ENCODE measurements around the gene ZDHHC14. TPM values are rescaled to one million over a fixed set of nuclear protein-coding genes. Genes with fewer than 3 reads are reported as not detected.

The ZDHHC14 gene
- polyA plus RNA-seq, 2 of the 4 experiments (the other 2 are of a cell fraction) = 2.2 to 2.8 TPM

DNA sequence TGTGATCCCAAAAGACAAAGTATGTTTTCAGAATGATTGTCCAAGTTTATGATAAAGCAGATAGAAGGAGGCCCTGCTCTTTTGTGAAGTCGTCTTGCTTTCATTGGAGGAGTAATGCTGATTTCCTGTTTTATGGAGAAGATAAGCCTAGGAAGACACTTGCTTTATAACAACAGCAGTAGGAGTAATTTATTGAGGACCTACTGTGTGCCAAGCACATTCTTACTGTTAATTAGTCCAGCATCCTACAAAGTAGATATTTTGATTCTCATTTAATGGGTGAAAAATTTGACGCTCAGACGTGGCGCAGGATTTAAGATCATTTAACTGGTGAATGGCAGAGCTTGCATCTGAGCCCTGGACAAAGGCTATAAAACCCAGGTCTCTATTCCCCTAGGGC, 87.6 kb downstream of the ZDHHC14 start:
- Histone ChIP-seq H3K9me3 (no peaks in the 10 kb centered on the region), H3K4me1 (no peaks in the 10 kb centered on the region), H3K4me2 (no peak overlapping the region), H3K4me3 (no peak overlapping the region), H3K27ac (no peak overlapping the region)
- DNase-seq (ENCODE audit: low read depth in 1 of 2, low spot score in 1 of 2) = no peak
- no peak for ATAC-seq
- 90% methylated on average over 4 of the region's 4 CpGs for WGBS (ENCODE audit: missing lambda C conversion rate)
- ChIA-PET CTCF (interaction anchor here (1.2 kb wide), 1 partner anchor 8 kb away, joined by 3 read pairs; no protein-coding TSS in a partner anchor), POLR2A (no interaction called here)
- FAIRE-seq = no peak
- TF ChIP-seq CHD4 (IDR thresholded peaks at IDR 0.05; ENCODE audit: borderline replicate concordance) (no peak), MAFK (IDR thresholded peaks at IDR 0.05; ENCODE audit: partially characterized antibody) (no peak), ZFP36 (IDR thresholded peaks at IDR 0.05; ENCODE audit: borderline replicate concordance, partially characterized antibody) (no peak), BCL3 (IDR thresholded peaks at IDR 0.05) (no peak)

- no peak overlapping the region for H3K27ac ChIP-seq
- H3K4me1 ChIP-seq = no peaks in the 10 kb centered on the region
- TF ChIP-seq EHMT2 (IDR thresholded peaks at IDR 0.05; ENCODE audit: low read depth) = no peak
- TF ChIP-seq CEBPB (IDR thresholded peaks at IDR 0.05) = peak; percentile 31 to 52; a peak in 3 of 4 replicates
- H3K4me3 ChIP-seq = no peak overlapping the region
- POLR2A ChIA-PET = no interaction called here
- ATAC-seq (no peak), FAIRE-seq (no peak), DNase-seq (ENCODE audit: low read depth in 1 of 2, low spot score in 1 of 2) (no peak)
- 94% methylated on average over 4 of the region's 5 CpGs for WGBS (ENCODE audit: missing lambda C conversion rate)
- H3K4me2 ChIP-seq = no peak overlapping the region
- CTCF ChIA-PET = interaction anchor here (1.2 kb wide), 1 partner anchor 9 kb away, joined by 3 read pairs; no protein-coding TSS in a partner anchor
- H3K9me3 ChIP-seq = no peaks in the 10 kb centered on the region
Observed at GRCh38 chr6:157469378-157469777, 88.4 kb downstream of the ZDHHC14 start.

DNA sequence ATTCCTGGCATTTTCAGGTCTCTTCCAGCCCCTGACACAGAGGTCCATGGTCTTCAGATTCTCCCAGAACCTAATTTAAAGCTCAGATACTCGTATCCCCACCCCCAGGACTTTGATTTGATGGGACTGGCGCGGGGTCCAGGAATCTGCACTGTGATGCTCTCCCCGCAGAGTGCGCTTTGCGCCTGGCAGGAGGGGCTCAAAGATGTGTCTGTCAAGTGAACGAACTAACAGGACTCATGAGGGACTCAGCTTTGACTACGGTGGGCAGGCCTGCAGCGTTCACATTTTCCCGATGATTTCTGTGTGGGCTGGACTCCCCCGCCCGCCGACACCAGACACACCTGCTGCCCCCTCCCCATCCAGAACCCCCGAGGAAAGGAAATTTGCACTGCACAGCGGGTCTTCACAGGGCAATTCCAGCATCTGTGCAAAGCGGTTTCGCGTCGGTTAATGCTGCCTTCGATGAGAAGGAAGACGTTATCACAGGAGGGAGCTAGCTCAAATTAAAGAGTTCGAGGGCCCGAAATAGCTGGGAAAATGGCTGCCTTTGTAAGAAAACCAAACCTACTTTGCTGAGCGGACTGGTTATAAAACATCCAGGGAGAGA, 90.2 kb downstream of the ZDHHC14 start:
- DNase-seq (ENCODE audit: low read depth in 1 of 2, low spot score in 1 of 2) (no peak), FAIRE-seq (no peak), ATAC-seq (no peak)
- Histone ChIP-seq H3K9me3 (no peaks in the 10 kb centered on the region), H3K27ac (no peak overlapping the region), H3K4me3 (no peak overlapping the region), H3K4me2 (no peak overlapping the region), H3K4me1 (no peaks in the 10 kb centered on the region)
- TF ChIP-seq PHF8 (IDR thresholded peaks at IDR 0.05; ENCODE audit: borderline replicate concordance, low read depth) (no peak), FOSL2 (IDR thresholded peaks at IDR 0.05) (no peak), FOSL2 (CRISPR knock-in tag; IDR thresholded peaks at IDR 0.05) (no peak), EHF (CRISPR knock-in tag; IDR thresholded peaks at IDR 0.05) (no peak), FOXS1 (CRISPR knock-in tag; IDR thresholded peaks at IDR 0.05) (no peak), HOXB13 (CRISPR knock-in tag; IDR thresholded peaks at IDR 0.05; ENCODE audit: low read depth) (no peak), JUNB (IDR thresholded peaks at IDR 0.05) (no peak), POLR2AphosphoS2 (conservative IDR thresholded peaks at IDR 0.05; ENCODE audit: low read length) (no peak), KDM1A (IDR thresholded peaks at IDR 0.05; ENCODE audit: low read depth) (no peak), SMC3 (IDR thresholded peaks at IDR 0.05) (no peak)
- TF ChIP-seq, protein P1, sequence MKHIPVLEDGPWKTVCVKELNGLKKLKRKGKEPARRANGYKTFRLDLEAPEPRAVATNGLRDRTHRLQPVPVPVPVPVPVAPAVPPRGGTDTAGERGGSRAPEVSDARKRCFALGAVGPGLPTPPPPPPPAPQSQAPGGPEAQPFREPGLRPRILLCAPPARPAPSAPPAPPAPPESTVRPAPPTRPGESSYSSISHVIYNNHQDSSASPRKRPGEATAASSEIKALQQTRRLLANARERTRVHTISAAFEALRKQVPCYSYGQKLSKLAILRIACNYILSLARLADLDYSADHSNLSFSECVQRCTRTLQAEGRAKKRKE (CRISPR knock-in tag; IDR thresholded peaks at IDR 0.05; ENCODE audit: low read depth) = no peak
- 88% methylated on average over 18 of the region's 24 CpGs for WGBS (ENCODE audit: missing lambda C conversion rate)
- CTCF ChIA-PET = no interaction called here
- POLR2A ChIA-PET = no interaction called here

GRCh38 chr6:157471895-157472686, 91.1 kb downstream of the ZDHHC14 start:
- FAIRE-seq (no peak), DNase-seq (ENCODE audit: low read depth in 1 of 2, low spot score in 1 of 2) (no peak), ATAC-seq (no peak)
- WGBS (ENCODE audit: missing lambda C conversion rate) = 79% methylated on average over 11 of the region's 17 CpGs
- Histone ChIP-seq H3K4me2 (no peak overlapping the region), H3K4me3 (no peak overlapping the region), H3K27ac (no peak overlapping the region), H3K9me3 (no peaks in the 10 kb centered on the region), H3K4me1 (no peaks in the 10 kb centered on the region)
- no peak for TF ChIP-seq BCL3 (IDR thresholded peaks at IDR 0.05)
- no peak for TF ChIP-seq ELK1 (IDR thresholded peaks at IDR 0.05; ENCODE audit: low read depth, low read length)
- no peak for TF ChIP-seq SREBF2 (IDR thresholded peaks at IDR 0.05)
- TF ChIP-seq TFCP2L1 (CRISPR knock-in tag; IDR thresholded peaks at IDR 0.05) = no peak
- TF ChIP-seq KDM5A (IDR thresholded peaks at IDR 0.05) = no peak
- TF ChIP-seq MAFK (IDR thresholded peaks at IDR 0.05; ENCODE audit: partially characterized antibody) = no peak
- no peak for TF ChIP-seq RAD21 (conservative IDR thresholded peaks at IDR 0.05 in 1 of 2, IDR thresholded peaks at IDR 0.05 in 1 of 2)
- no peak for TF ChIP-seq RCOR1 (IDR thresholded peaks at IDR 0.05; ENCODE audit: low read depth, low read length)
- ChIA-PET CTCF (no interaction called here), POLR2A (no interaction called here)

Measured in A549 (cell line).